ENCODE data around the gene SPECC1.
"Not testable (repeated sequence)": the region's sequence is repeated elsewhere in the genome, so short reads cannot be mapped to it uniquely, and the experiment has no call there.

Gene SPECC1

DNA sequence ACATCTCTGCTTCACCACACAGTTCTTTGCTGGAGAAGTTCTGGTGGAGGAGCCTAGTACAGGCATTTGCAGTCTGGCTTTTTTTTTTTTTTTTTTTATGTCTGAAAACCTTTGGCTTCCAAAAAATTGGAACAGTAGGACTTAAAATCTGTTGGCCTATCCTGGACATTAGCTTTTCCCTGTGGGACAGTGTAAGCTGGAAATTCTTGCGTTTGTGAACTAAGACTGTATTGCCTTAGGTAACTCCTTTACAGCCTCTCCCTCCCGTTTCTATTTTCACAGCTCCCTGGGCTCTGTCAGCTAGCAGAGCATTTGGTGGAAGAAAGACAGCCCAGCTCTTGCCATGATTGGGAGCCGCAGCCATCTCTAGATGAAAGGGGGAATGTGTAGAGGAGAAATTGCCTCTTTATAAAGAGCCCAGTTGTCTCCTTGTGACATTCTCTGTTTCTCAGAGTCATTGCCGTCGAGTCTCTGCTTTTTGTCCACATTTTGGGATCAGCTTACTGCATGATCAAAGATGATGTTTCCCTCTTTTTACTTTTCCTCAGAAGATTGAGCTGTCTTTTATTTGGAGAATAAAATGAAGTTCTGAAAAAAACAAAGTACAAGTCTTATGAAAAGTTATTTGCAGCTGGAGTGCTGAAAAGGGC lies 227.5 kb downstream of the SPECC1 start:
- no peak for DNase-seq (ENCODE audit: extremely low read depth, low read depth)
- TF ChIP-seq, protein P1, sequence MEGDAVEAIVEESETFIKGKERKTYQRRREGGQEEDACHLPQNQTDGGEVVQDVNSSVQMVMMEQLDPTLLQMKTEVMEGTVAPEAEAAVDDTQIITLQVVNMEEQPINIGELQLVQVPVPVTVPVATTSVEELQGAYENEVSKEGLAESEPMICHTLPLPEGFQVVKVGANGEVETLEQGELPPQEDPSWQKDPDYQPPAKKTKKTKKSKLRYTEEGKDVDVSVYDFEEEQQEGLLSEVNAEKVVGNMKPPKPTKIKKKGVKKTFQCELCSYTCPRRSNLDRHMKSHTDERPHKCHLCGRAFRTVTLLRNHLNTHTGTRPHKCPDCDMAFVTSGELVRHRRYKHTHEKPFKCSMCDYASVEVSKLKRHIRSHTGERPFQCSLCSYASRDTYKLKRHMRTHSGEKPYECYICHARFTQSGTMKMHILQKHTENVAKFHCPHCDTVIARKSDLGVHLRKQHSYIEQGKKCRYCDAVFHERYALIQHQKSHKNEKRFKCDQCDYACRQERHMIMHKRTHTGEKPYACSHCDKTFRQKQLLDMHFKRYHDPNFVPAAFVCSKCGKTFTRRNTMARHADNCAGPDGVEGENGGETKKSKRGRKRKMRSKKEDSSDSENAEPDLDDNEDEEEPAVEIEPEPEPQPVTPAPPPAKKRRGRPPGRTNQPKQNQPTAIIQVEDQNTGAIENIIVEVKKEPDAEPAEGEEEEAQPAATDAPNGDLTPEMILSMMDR (IDR thresholded peaks at IDR 0.05; ENCODE audit: low read depth, low read length) = no peak

GRCh38 chr17:20239776-20240175 lies 230.6 kb downstream of the SPECC1 start:
- not testable (repeated sequence) for DNase-seq (ENCODE audit: extremely low read depth, low read depth)

DNA sequence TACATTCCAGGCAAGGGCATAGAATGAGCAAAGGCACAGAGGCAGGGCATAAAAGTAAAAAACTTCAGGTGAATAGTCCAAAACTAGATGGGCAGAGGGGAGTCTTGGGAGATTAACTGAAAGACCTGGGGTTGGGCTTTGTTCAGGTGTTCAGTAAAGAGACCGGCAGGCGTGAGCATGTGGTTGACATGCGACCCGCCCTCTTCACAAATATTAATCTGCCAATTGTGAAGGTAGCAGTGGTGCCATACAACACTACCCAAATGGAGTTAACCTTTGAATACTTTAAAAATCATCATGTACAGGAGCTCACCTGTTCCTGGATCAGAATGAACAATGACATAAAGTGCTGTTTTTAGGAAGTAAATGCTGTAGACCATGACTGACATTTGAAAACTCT lies 232.7 kb downstream of the SPECC1 start:
- TF ChIP-seq, protein P1 (IDR thresholded peaks at IDR 0.05; ENCODE audit: low read depth, low read length) = no peak
- DNase-seq (ENCODE audit: extremely low read depth, low read depth) = no peak

- no peak for DNase-seq (ENCODE audit: extremely low read depth, low read depth)
- TF ChIP-seq, protein P1 (IDR thresholded peaks at IDR 0.05; ENCODE audit: low read depth, low read length) = no peak
Observed at GRCh38 chr17:20242271-20242670, 233.1 kb downstream of the SPECC1 start.

DNA sequence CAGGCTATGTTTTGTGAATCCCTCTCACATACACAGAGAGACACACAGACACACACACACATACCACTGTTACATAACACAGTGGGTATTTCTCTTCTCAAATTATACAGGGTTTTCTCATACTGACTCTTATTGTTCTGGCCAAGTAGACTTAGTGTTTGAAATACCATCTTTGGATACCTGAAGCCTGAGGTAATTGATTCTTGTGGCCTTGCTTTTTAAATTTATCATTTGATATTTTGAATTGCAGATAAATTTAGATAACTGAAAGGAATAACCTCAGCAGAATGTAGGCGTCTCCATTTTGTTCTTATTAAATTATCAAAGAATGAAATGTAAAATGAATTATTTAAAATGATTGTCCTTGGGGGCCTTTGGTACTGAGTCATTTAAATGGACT lies 234.4 kb downstream of the SPECC1 start:
- TF ChIP-seq, protein P1 (IDR thresholded peaks at IDR 0.05; ENCODE audit: low read depth, low read length) = no peak
- no peak for DNase-seq (ENCODE audit: extremely low read depth, low read depth)

GRCh38 chr17:20244671-20245070 lies 235.5 kb downstream of the SPECC1 start:
- TF ChIP-seq, protein P1 (IDR thresholded peaks at IDR 0.05; ENCODE audit: low read depth, low read length) = no peak
- DNase-seq (ENCODE audit: extremely low read depth, low read depth) = no peak

DNA sequence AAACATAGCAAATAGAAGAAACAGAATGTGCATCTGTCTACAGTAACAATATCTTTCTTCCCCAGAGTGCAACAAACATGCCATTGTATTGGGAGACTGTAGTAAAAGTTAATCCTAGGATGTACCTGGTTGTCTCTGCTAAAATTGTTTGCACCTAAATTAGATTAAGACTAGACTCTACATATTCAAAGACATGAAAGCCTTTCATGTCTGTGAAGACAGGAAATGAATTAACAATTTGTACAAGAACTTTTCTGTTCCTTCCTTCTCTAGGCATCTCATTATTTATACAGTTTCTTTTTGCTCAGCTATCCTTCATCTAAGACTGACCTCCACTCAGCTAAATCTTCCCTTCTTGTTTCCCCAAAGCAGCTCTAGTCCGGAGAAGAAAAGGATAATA lies 237.5 kb downstream of the SPECC1 start:
- TF ChIP-seq, protein P1 (IDR thresholded peaks at IDR 0.05; ENCODE audit: low read depth, low read length) = no peak
- DNase-seq (ENCODE audit: extremely low read depth, low read depth) = no peak

GRCh38 chr17:20253323-20253722 lies 244.2 kb downstream of the SPECC1 start:
- no peak for DNase-seq (ENCODE audit: extremely low read depth, low read depth)
- TF ChIP-seq, protein P1 (IDR thresholded peaks at IDR 0.05; ENCODE audit: low read depth, low read length) = no peak

Measured in AG09319 (cell line).